IMR-90 (cell line): ENCODE data around the gene GPN1. TPM values are rescaled to one million over a fixed set of nuclear protein-coding genes. Genes with fewer than 3 reads are reported as not detected.

Experiments
- ATAC-seq: fragments of 200-7000 bp; cut with Tn5 transposase; 2 replicates; pipeline ENCODE4 v1.9.1; 2020; ENCODE audit warnings: low read depth, mild to moderate bottlenecking, moderate library complexity
- BruUV-seq: library from RNA; stranded (reverse); fragments of 400-500 nt; replicated peaks from 2 replicates; lab custom pipeline; 2021; lab: Mats Ljungman, UMichigan
- CTCF ChIA-PET: fragments of 300-600 bp; formaldehyde crosslinking; extraction: SDS; loops from one replicate; lab custom pipeline; 2021; ENCODE audit warnings: antibody characterized with exemption; lab: Yijun Ruan, JAX
- POLR2A ChIA-PET: fragments of 300-600 bp; sonication (Branson Sonifier 250); formaldehyde crosslinking; loops from one replicate; lab custom pipeline; 2022; ENCODE audit warnings: antibody characterized with exemption; ENCODE audit not compliant: unreplicated experiment; lab: Charles Lee
- DNase-seq: peaks from one replicate; pipeline ENCODE4 v3.0.0; 2013
- H2AFZ ChIP-seq: replicated peaks from 2 replicates; pipeline ENCODE3; 2013; ENCODE audit warnings: low read length, mild to moderate bottlenecking; ENCODE audit not compliant: poor library complexity
- H2AK5ac ChIP-seq: 2 replicates; pipeline ENCODE4 v1.6.1; 2013; ENCODE audit warnings: low read depth, low read length, inconsistent platforms
- H2AK9ac ChIP-seq: replicated peaks from 2 replicates; pipeline ENCODE3; 2013; ENCODE audit warnings: mild to moderate bottlenecking, low read depth, low read length, moderate library complexity; ENCODE audit not compliant: poor library complexity
- H2BK120ac ChIP-seq: 2 replicates; pipeline ENCODE4 v1.6.1; 2013; ENCODE audit warnings: low read depth, low read length, inconsistent platforms
- H2BK15ac ChIP-seq: 3 replicates; pipeline ENCODE4 v1.6.1; 2013; ENCODE audit warnings: low read depth, low read length, inconsistent platforms
- H2BK20ac ChIP-seq: 2 replicates; pipeline ENCODE4 v1.6.1; 2013; ENCODE audit warnings: low read depth, mild to moderate bottlenecking, inconsistent platforms, low read length, moderate library complexity
- H2BK5ac ChIP-seq: 2 replicates; pipeline ENCODE4 v1.6.1; 2013; ENCODE audit warnings: mild to moderate bottlenecking, low read depth, low read length, inconsistent platforms; ENCODE audit not compliant: poor library complexity, severe bottlenecking
- H3K14ac ChIP-seq: replicated peaks from 2 replicates; pipeline ENCODE4 v1.6.1; 2013; ENCODE audit warnings: low read depth, low read length, inconsistent platforms
- H3K18ac ChIP-seq: 2 replicates; pipeline ENCODE4 v1.6.1; 2013; ENCODE audit warnings: low read depth, low read length, control low read depth
- H3K23ac ChIP-seq: 2 replicates; pipeline ENCODE4 v1.6.1; 2013; ENCODE audit warnings: low read depth, low read length, inconsistent platforms
- H3K27ac ChIP-seq: 2 replicates; pipeline ENCODE4 v1.5.1; 2013; ENCODE audit warnings: mild to moderate bottlenecking, control low read depth, low read length; ENCODE audit not compliant: insufficient read depth
- H3K27me3 ChIP-seq: 2 replicates; pipeline ENCODE4 v1.6.1; 2013; ENCODE audit warnings: low read length; ENCODE audit not compliant: control insufficient read depth, insufficient read depth
- H3K36me3 ChIP-seq: 2 replicates; pipeline ENCODE4 v1.6.1; 2013; ENCODE audit warnings: low read length, mixed read lengths; ENCODE audit not compliant: control insufficient read depth, insufficient read depth
- H3K4ac ChIP-seq: 2 replicates; pipeline ENCODE4 v1.6.1; 2013; ENCODE audit warnings: low read depth, low read length, inconsistent platforms
- H3K4me1 ChIP-seq: 2 replicates; pipeline ENCODE4 v1.6.1; 2013; ENCODE audit warnings: low read length, mixed read lengths; ENCODE audit not compliant: control insufficient read depth, insufficient read depth
- H3K4me2 ChIP-seq: 2 replicates; pipeline ENCODE4 v1.6.1; 2013; ENCODE audit warnings: low read depth, mild to moderate bottlenecking, control low read depth, low read length, moderate library complexity
- H3K4me3 ChIP-seq: 2 replicates; pipeline ENCODE4 v1.5.1; 2013; ENCODE audit warnings: low read depth, mild to moderate bottlenecking, control low read depth, low read length, moderate library complexity; ENCODE audit not compliant: insufficient read depth
- H3K56ac ChIP-seq: 2 replicates; pipeline ENCODE4 v1.6.1; 2013; ENCODE audit warnings: low read length, inconsistent platforms; ENCODE audit not compliant: insufficient read depth; ENCODE audit errors: extremely low read depth
- H3K79me1 ChIP-seq, 2 experiments: 2 replicates each; pipeline ENCODE4 v1.6.1; 2013; ENCODE audit warnings: low read length in 2 of 2, inconsistent platforms in 1 of 2, low read depth in 1 of 2
- H3K9ac ChIP-seq: 2 replicates; pipeline ENCODE4 v1.6.1; 2013; ENCODE audit warnings: low read depth, low read length, control low read depth
- H3K9me1 ChIP-seq: 2 replicates; pipeline ENCODE4 v1.6.1; 2013; ENCODE audit warnings: low read length, inconsistent platforms; ENCODE audit not compliant: insufficient read depth
- H3K9me3 ChIP-seq: 2 replicates; pipeline ENCODE4 v1.6.1; 2013; ENCODE audit warnings: low read length; ENCODE audit not compliant: control insufficient read depth, insufficient read depth
- H4K20me1 ChIP-seq: 2 replicates; pipeline ENCODE4 v1.6.1; 2013; ENCODE audit warnings: low read length, inconsistent platforms; ENCODE audit not compliant: insufficient read depth
- H4K5ac ChIP-seq: 2 replicates; pipeline ENCODE4 v1.6.1; 2013; ENCODE audit warnings: mild to moderate bottlenecking, low read depth, low read length, control low read depth
- H4K8ac ChIP-seq, 2 experiments: 2 replicates each; pipeline ENCODE4 v1.6.1; 2013; ENCODE audit warnings: low read depth in 2 of 2, low read length in 2 of 2, control low read depth in 1 of 2, inconsistent platforms in 1 of 2
- H4K91ac ChIP-seq: 2 replicates; pipeline ENCODE4 v1.6.1; 2013; ENCODE audit warnings: low read depth, low read length, inconsistent platforms; ENCODE audit not compliant: insufficient read depth
- BHLHE40 ChIP-seq: fragments of 150-350 bp; IDR thresholded peaks from 2 replicates; pipeline ENCODE4 v1.6.1; 2016; ENCODE audit warnings: mild to moderate bottlenecking, low read depth, low read length
- CEBPB ChIP-seq: IDR thresholded peaks from 2 replicates; pipeline ENCODE4 v1.6.1; 2012; ENCODE audit warnings: low read depth, low read length, improper control_type of control experiment
- CHD1 ChIP-seq: IDR thresholded peaks from 2 replicates; pipeline ENCODE4 v1.6.1; 2012; ENCODE audit warnings: low read depth, low read length, improper control_type of control experiment
- ELK1 ChIP-seq: fragments of 150-350 bp; IDR thresholded peaks from 2 replicates; pipeline ENCODE4 v1.6.1; 2016; ENCODE audit warnings: low read depth, mild to moderate bottlenecking, low read length, moderate library complexity, borderline replicate concordance
- FOS ChIP-seq: fragments of 150-350 bp; IDR thresholded peaks from 2 replicates; pipeline ENCODE4 v1.6.1; 2016; ENCODE audit warnings: low read depth, low read length
- MAZ ChIP-seq: IDR thresholded peaks from 2 replicates; pipeline ENCODE4 v1.6.1; 2012; ENCODE audit warnings: low read depth, mild to moderate bottlenecking, low read length, improper control_type of control experiment, moderate library complexity, borderline replicate concordance
- MXI1 ChIP-seq: IDR thresholded peaks from 2 replicates; pipeline ENCODE4 v1.6.1; 2012; ENCODE audit warnings: low read depth, mild to moderate bottlenecking, low read length, moderate library complexity, borderline replicate concordance
- NFE2L2 ChIP-seq: fragments of 150-350 bp; IDR thresholded peaks from 2 replicates; pipeline ENCODE4 v1.6.1; 2016; ENCODE audit warnings: low read depth, mild to moderate bottlenecking, low read length
- POLR2A ChIP-seq: IDR thresholded peaks from 2 replicates; pipeline ENCODE4 v1.6.1; 2012; ENCODE audit warnings: mild to moderate bottlenecking, low read depth, low read length
- RAD21 ChIP-seq: IDR thresholded peaks from 2 replicates; pipeline ENCODE4 v1.6.1; 2012; ENCODE audit warnings: low read length, improper control_type of control experiment
- RCOR1 ChIP-seq: IDR thresholded peaks from 2 replicates; pipeline ENCODE4 v1.6.1; 2012; ENCODE audit warnings: mild to moderate bottlenecking, low read length, improper control_type of control experiment; ENCODE audit not compliant: insufficient replicate concordance
- RFX5 ChIP-seq: IDR thresholded peaks from 2 replicates; pipeline ENCODE4 v1.8.0; 2012; ENCODE audit warnings: low read depth, mild to moderate bottlenecking, low read length, moderate library complexity
- SMC3 ChIP-seq: fragments of 150-350 bp; IDR thresholded peaks from 2 replicates; pipeline ENCODE4 v1.6.1; 2016; ENCODE audit warnings: low read depth, mild to moderate bottlenecking, antibody characterized with exemption, low read length, moderate library complexity
- USF2 ChIP-seq: fragments of 150-350 bp; IDR thresholded peaks from 2 replicates; pipeline ENCODE4 v1.6.1; 2017; ENCODE audit warnings: mild to moderate bottlenecking, antibody characterized with exemption, low read length, low read depth
- WGBS, 2 experiments: methylation state at CpG; one replicate each; pipeline versions ENCODE4 v1.1.5 to v1.1.7; 2013; ENCODE audit warnings: missing lambda C conversion rate in 2 of 2; ENCODE audit not compliant: insufficient read length in 1 of 2; ENCODE audit errors: extremely low coverage in 2 of 2; 5-methylcytosine and 5-hydroxymethylcytosine counted together
- dilution Hi-C: fragments of 300-500 bp; cut with HindIII; formaldehyde crosslinking; loops from one replicate; pipeline ENCODE4 v1.14.3; 2018; ENCODE audit warnings: low sequenced_read_pairs; ENCODE audit not compliant: unreplicated experiment
- in situ Hi-C: fragments of 300-500 bp; cut with MboI; formaldehyde crosslinking; loops from 3 replicates; pipeline ENCODE4 v1.14.3; 2019; ENCODE audit warnings: low sequenced_read_pairs, inconsistent platforms, mixed read lengths
- intact Hi-C: fragments of 100-400 bp; cut with micrococcal nuclease; formaldehyde crosslinking; loops from 2 replicates; pipeline ENCODE4 v1.10.0; 2022
- polyA plus RNA-seq, 3 experiments: library from polyadenylated mRNA; depleted of rRNA; stranded (reverse); fragments of >200 nt; gene quantifications; 2 replicates each; pipeline ENCODE4 v1.2.3, GENCODE V29; 2012; ENCODE audit warnings: low replicate concordance in 1 of 3
- total RNA-seq: library from RNA; depleted of rRNA; stranded (reverse); fragments of >200 nt; gene quantifications from 2 replicates; pipeline ENCODE4 v1.2.3, GENCODE V29; 2012
- TF ChIP-seq, protein P1 (sequence below): conservative IDR thresholded peaks from 2 replicates; pipeline ENCODE4 v1.5.1; 2012; ENCODE audit warnings: mild to moderate bottlenecking, low read depth, low read length, improper control_type of control experiment

Gene GPN1
- total and polyA plus RNA-seq, 2 of the 4 experiments (the other 2 are of a cell fraction) = 37.8 to 63.8 TPM

GRCh38 chr2:27581417-27582128 lies 47.3 kb upstream of the GPN1 start:
- H3K9me1 ChIP-seq = 0 out of 2 replicates have a peak, but pooled peaks cover 6% of the 10 kb centered on the region
- in situ Hi-C loops (no loop called here), intact Hi-C loops (no loop called here), dilution Hi-C loops (no loop called here)
- H3K4me2 ChIP-seq = no peak overlapping the region
- ChIA-PET POLR2A (no interaction called here), CTCF (no interaction called here)
- no peak overlapping the region for H3K4me3 ChIP-seq
- WGBS, 2 experiments = 95% methylated on average over 17 of the region's 19 CpGs; no CpG with 5 or more reads in 1 of the 2 experiments
- H3K4ac ChIP-seq = peak overlapping the region; percentile 91; the same call in 1 of the 2 replicates
- H3K27ac ChIP-seq = no peak overlapping the region
- H2BK5ac ChIP-seq = no peak overlapping the region
- peaks cover 9% of the 10 kb centered on the region; the same call in 1 of the 2 replicates for H4K20me1 ChIP-seq
- H2BK20ac ChIP-seq = no peak overlapping the region
- no peak overlapping the region for H2AFZ ChIP-seq
- H2BK120ac ChIP-seq = no peak overlapping the region
- H3K18ac ChIP-seq = no peak overlapping the region
- peaks cover 3% of the 10 kb centered on the region; the same call in 1 of the 2 replicates for H3K4me1 ChIP-seq
- no peak overlapping the region for H4K91ac ChIP-seq
- peaks cover 2% of the 10 kb centered on the region; the same call in 1 of the 2 replicates for H3K9me3 ChIP-seq
- ATAC-seq (no peak), DNase-seq (no peak)
- no peaks in the 10 kb centered on the region for H3K27me3 ChIP-seq
- peak overlapping the region; percentile 87 to 99; a peak in 2 of 4 replicates for H4K8ac ChIP-seq
- H2BK15ac ChIP-seq = 0 out of 3 replicates have a peak overlapping the region, but pooled peaks have one; percentile 71
- no peak overlapping the region for H3K9ac ChIP-seq
- H3K79me1 ChIP-seq = peaks cover 10 to 28% of the 10 kb centered on the region in 2 experiments
- no TSS peak for BruUV-seq
- H2AK5ac ChIP-seq = no peak overlapping the region
- H2AK9ac ChIP-seq = peak overlapping the region; percentile 11
- no peak overlapping the region; the same call in 1 of the 2 replicates for H4K5ac ChIP-seq
- no peak overlapping the region for H3K56ac ChIP-seq
- no peak overlapping the region for H3K23ac ChIP-seq
- H3K14ac ChIP-seq = no peak overlapping the region
- no peaks in the 10 kb centered on the region for H3K36me3 ChIP-seq
- TF ChIP-seq CHD1 = no peak
- no peak for TF ChIP-seq MAZ
- TF ChIP-seq MXI1 = no peak
- TF ChIP-seq RAD21 = no peak
- no peak for TF ChIP-seq BHLHE40
- TF ChIP-seq, protein P1, sequence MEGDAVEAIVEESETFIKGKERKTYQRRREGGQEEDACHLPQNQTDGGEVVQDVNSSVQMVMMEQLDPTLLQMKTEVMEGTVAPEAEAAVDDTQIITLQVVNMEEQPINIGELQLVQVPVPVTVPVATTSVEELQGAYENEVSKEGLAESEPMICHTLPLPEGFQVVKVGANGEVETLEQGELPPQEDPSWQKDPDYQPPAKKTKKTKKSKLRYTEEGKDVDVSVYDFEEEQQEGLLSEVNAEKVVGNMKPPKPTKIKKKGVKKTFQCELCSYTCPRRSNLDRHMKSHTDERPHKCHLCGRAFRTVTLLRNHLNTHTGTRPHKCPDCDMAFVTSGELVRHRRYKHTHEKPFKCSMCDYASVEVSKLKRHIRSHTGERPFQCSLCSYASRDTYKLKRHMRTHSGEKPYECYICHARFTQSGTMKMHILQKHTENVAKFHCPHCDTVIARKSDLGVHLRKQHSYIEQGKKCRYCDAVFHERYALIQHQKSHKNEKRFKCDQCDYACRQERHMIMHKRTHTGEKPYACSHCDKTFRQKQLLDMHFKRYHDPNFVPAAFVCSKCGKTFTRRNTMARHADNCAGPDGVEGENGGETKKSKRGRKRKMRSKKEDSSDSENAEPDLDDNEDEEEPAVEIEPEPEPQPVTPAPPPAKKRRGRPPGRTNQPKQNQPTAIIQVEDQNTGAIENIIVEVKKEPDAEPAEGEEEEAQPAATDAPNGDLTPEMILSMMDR = no peak
- no peak for TF ChIP-seq CEBPB
- TF ChIP-seq SMC3 = no peak
- TF ChIP-seq USF2 = no peak
- no peak for TF ChIP-seq ELK1
- TF ChIP-seq RFX5 = no peak
- no peak for TF ChIP-seq RCOR1
- no peak for TF ChIP-seq NFE2L2
- TF ChIP-seq POLR2A = no peak
- TF ChIP-seq FOS = no peak
